T-helper 17 cell (primary cell): ENCODE results near the gene SMCP. TPM values are rescaled to one million over a fixed set of nuclear protein-coding genes. Genes with fewer than 3 reads are reported as not detected.

ENCODE experiments used
- ATAC-seq: fragments of 150-1000 bp; cut with Tn5 transposase; 2 replicates; pipeline ENCODE4 v1.10.0; 2021; ENCODE audit warnings: mild to moderate bottlenecking, moderate library complexity
- DNase-seq, 3 donors: peaks; one replicate each; pipeline versions ENCODE4 v3.0.0 to v3.0.0-alpha.2; 2020 to 2021
- H3K9me3 ChIP-seq: one replicate; pipeline ENCODE4 v1.7.0; 2013; ENCODE audit warnings: low read length, mild to moderate bottlenecking; ENCODE audit not compliant: control insufficient read depth, poor library complexity, severe bottlenecking
- H3K27ac Mint-ChIP-seq: one replicate; pipeline ENCODE4 v1.8.0; 2022; ENCODE audit warnings: mild to moderate bottlenecking, moderate library complexity, mixed read lengths
- H3K27me3 Mint-ChIP-seq: one replicate; pipeline ENCODE4 v1.8.0; 2022; ENCODE audit warnings: mixed read lengths
- H3K36me3 Mint-ChIP-seq: one replicate; pipeline ENCODE4 v1.8.0; 2022; ENCODE audit warnings: low read depth, mixed read lengths
- H3K4me1 Mint-ChIP-seq: one replicate; pipeline ENCODE4 v1.8.0; 2022; ENCODE audit warnings: mild to moderate bottlenecking, mixed read lengths
- H3K4me3 Mint-ChIP-seq: one replicate; pipeline ENCODE4 v1.8.0; 2022; ENCODE audit warnings: mild to moderate bottlenecking, moderate library complexity, mixed read lengths
- total RNA-seq, 4 donors: library from RNA in 2 of 4; stranded (reverse) in 2 of 4; gene quantifications; one replicate each; pipeline ENCODE4 v1.2.3 and lab custom pipeline; 2022 to 2026

The SMCP gene
- total RNA-seq, 2 donors from 2014 or later = not detected

- Mint-ChIP-seq H3K4me3 (no peak overlapping the region), H3K27ac (no peak overlapping the region), H3K27me3 (peaks cover 39% of the 10 kb centered on the region), H3K4me1 (no peaks in the 10 kb centered on the region), H3K36me3 (no peaks in the 10 kb centered on the region)
- no peaks in the 10 kb centered on the region for H3K9me3 ChIP-seq
- DNase-seq = no peak
- no peak for ATAC-seq
Observed at GRCh38 chr1:152932170-152932811, 54.2 kb downstream of the SMCP start.

GRCh38 chr1:152933196-152933595 lies 55.1 kb downstream of the SMCP start:
- Mint-ChIP-seq H3K36me3 (no peaks in the 10 kb centered on the region), H3K27me3 (peaks cover 39% of the 10 kb centered on the region), H3K4me3 (no peak overlapping the region), H3K4me1 (no peaks in the 10 kb centered on the region), H3K27ac (no peak overlapping the region)
- no peaks in the 10 kb centered on the region for H3K9me3 ChIP-seq
- DNase-seq (no peak), ATAC-seq (no peak)

Other genes starting within 250 kb of the SMCP start
- gene LCE2D, start 214.9 kb upstream of the SMCP start, total RNA-seq = not detected
- gene LCE2C, start 203.0 kb upstream of the SMCP start, total RNA-seq = not detected
- not detected for gene LCE2B, start 192.2 kb upstream of the SMCP start, total RNA-seq
- gene LCE2A, start 180.0 kb upstream of the SMCP start, total RNA-seq = not detected
- not detected for gene LCE4A, start 170.2 kb upstream of the SMCP start, total RNA-seq
- gene KPRP, start 120.3 kb upstream of the SMCP start, total RNA-seq = not detected
- not detected for gene LCE1F, start 103.2 kb upstream of the SMCP start, total RNA-seq
- not detected for gene LCE1E, start 92.1 kb upstream of the SMCP start, total RNA-seq
- gene LCE1D, start 81.6 kb upstream of the SMCP start, total RNA-seq = not detected
- not detected for gene LCE1C, start 71.7 kb upstream of the SMCP start, total RNA-seq
- gene LCE1B, start 66.4 kb upstream of the SMCP start, total RNA-seq = not detected
- not detected for gene LCE1A, start 50.8 kb upstream of the SMCP start, total RNA-seq
- not detected for gene LCE6A, start 35.5 kb upstream of the SMCP start, total RNA-seq
- gene LCE7A, start 18.3 kb upstream of the SMCP start, total RNA-seq = not detected
- gene IVL, start 30.2 kb downstream of the SMCP start, total RNA-seq = not detected
- gene SPRR5, start 68.9 kb downstream of the SMCP start, total RNA-seq = not detected
- gene SPRR4, start 92.3 kb downstream of the SMCP start, total RNA-seq = not detected
- gene SPRR1A, start 105.8 kb downstream of the SMCP start, total RNA-seq = not detected
- not detected for gene SPRR3, start 123.4 kb downstream of the SMCP start, total RNA-seq
- gene SPRR1B, start 152.9 kb downstream of the SMCP start, total RNA-seq = not detected
- not detected for gene SPRR2D, start 162.8 kb downstream of the SMCP start, total RNA-seq
- gene SPRR2A, start 179.2 kb downstream of the SMCP start, total RNA-seq = not detected
- gene SPRR2B, start 193.3 kb downstream of the SMCP start, total RNA-seq = not detected
- not detected for gene SPRR2E, start 216.2 kb downstream of the SMCP start, total RNA-seq
- not detected for gene SPRR2F, start 235.2 kb downstream of the SMCP start, total RNA-seq